GM19452 (cell line): Measurements from ENCODE around the gene SERGEF.
"Not testable (repeated sequence)": the region's sequence is repeated elsewhere in the genome, so short reads cannot be mapped to it uniquely, and the experiment has no call there.

ENCODE experiments used
- ATAC-seq: cut with Tn5 transposase; IDR thresholded peaks from one replicate; pipeline ENCODE4 v1.9.1; 2021; ENCODE audit not compliant: unreplicated experiment

The SERGEF gene

DNA sequence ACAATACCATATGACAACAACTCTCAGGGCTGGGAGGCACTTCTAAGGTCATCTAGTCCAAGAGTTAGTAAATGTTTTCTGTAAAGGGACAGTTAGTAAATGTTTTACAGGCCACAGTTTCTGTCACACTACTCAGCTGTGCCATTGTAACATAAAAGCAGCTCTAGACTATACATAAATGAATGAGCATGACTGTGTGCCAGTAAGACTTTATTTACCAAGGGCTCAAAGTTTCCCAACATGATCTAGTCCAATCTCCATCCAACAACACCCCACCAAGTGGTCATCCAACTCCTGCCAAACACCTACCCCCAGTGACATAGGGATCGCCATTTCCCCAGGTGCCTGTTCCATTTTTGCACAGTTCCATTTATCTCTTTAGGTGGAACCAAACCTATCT is 12.1 kb downstream of the SERGEF start:
- peak; percentile 85 for ATAC-seq

DNA sequence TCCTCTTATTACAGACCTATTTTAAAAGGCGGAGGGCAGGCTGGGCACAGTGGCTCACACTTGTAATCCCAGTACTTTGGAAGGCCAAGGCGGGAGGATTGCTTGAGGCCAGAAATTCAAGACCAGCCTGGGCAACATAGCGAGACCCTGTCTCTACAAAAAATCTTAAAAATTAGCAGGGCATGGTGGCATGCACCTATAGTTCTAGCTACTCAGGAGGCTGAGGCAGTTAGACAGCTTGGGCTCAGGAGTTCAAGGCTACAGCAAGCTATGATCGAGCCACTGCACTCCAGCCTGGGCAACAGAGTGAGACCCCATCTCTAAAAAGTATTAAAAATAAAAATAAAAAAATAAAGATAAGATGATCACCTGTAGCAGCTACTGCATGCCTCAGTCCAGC is 12.7 kb downstream of the SERGEF start:
- ATAC-seq, result not testable (repeated sequence)

DNA sequence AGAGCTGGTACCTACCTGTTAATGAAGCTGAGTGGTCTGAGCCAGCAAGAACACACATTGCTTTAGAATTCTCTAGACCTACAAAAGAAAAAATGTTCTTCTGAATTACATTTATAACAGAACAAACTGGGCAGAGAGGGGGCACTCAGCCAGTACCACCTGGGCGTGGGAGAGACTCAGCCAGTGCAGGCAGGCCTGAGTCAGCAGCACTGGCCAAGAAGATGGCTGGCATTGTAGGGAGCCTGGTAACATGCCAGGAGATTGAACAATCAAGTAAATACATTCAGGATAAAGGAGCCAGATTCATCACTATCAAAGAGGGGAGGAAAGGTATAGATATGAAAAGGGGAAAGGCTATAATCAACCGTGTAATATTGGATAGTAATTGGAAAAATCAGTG is 19.9 kb downstream of the SERGEF start:
- no peak for ATAC-seq

DNA sequence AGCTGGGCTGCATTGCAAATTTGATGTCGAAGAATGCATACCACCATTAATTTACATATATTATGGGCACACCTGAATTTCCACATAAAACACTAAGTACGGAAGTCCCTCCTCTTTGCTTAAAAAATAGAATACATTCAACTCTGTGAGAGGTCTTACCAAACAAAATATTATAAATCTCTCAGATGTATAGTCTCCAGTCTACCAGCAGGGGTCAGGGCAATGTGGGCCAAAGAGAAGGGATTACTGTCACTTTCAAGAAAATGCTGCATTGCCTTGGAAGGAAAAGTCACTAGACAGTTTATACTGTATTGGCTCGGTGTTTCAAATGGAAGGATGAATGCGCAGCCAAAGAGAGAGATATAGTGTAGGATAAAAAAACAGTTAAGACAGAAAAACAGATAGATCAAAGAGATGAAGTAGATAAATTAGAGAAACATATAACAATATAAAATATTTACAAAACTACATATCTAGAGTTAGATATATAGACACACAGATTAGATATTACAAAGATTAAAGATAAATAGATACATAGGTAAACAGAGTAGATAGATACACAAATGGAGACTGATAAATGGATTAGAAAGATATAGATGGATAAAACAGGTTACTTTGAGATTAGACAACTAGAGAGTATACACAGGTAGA is 20.9 kb downstream of the SERGEF start:
- peak; percentile 93 for ATAC-seq

DNA sequence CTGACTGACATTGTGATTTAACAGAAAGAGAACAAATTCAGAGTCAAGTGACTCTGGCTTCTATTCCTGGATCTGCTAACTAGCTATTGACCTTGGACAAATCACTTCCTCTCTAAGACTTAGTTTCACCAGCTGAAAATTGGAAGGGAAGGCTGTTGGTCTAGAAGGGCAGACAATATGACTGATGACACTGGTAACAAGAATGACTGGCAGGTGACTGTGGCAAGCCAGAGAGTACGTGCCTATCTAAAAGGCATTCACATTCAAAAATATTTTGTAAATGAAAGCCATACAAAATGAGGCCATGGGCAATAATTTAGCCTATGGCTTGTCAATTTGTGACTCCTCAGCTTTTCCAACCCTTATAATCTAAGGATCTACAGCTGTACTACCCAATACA is 23.5 kb downstream of the SERGEF start:
- ATAC-seq, result no peak

DNA sequence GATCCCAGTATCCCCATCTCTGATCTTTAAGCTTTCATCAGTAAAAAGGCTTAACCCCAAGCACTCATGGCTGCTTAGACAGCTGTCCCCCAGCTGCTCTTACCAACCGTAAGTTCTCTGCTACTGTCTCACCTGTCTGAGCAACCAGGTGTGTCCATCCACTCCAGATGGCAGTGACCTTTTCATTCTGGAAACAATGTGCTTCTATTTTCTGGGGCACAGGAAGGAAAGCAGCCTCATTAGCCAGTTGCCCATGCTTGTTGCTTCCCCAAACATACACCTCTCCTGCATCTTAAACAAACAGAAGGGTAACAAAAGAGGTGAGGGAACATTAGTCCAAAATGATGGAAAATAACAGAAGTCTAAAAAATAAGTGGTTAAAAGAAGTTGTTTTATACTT is 24.4 kb downstream of the SERGEF start:
- ATAC-seq, result no peak

DNA sequence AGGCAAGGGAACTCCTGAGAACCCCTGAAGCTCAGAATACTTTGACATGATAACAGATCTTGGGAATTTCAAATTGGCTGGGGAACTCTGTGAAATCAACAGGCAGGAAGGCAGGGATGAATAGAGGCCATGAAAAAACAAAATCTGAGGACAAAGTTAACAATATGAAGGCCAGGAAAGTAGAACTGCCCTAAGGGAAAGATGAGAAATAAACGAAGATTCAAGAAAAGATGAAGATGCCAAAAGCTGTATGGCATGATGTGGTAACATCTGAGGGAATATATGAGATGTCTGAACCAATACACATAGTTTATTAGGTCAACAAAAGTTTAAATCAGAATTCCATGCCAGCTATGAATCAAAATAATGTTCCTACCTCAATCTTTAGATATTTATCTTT is 25.0 kb downstream of the SERGEF start:
- ATAC-seq, result no peak

DNA sequence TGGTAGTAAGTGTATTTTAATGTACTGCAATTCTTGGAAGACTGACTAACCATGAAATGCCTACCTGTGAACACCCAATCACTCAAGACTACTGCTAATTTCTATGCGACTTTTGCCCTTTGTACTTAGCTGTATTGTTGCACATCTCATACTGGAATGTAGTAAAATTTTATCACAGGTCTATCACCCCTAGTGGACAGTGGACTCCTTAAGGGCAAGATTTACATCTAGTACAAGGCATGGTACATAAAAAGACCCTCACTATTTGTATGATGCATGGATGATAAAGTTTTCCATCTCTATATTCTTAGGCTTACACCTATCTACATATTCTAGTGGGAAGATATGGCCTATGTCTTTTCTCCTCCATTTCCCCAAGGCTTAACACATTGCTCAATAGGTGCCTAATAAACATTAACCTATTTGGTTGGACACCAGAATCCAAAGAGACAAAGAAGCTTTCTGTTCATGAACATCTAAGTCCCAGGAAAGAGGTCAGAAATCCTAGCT is 26.1 kb downstream of the SERGEF start:
- ATAC-seq, result no peak

DNA sequence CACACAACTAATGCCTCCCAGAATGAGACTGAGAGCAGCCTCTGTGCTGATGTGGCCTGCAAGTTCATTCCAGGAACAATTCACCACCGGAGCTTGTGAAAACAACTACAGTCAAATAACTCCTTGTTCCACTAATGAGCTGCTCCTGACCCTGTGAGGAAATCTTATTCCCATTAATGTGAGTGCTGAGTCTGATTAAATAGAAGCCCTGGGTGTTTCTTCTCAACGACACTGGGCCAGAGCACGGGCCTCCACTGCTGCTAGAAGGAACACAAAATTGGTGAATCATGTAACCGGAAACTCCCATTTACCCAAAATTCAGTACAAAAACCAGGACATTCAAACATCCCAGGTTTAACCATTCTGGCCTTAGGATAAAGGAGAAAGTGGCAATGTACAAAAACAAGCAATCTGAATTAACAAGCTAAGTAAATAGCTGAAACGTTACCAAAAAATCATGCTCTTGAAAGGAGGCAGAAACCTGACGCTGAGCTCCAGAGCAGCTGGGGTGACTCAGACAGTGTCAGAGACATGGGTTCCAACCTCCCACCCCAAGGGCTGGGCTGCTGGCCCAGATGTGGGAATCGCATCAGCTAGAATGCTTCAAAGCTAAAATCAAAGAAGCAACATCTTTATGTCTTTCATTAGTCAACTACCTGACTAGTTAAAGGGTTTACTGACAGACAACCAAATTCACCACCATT is 26.7 kb downstream of the SERGEF start:
- ATAC-seq, result no peak

DNA sequence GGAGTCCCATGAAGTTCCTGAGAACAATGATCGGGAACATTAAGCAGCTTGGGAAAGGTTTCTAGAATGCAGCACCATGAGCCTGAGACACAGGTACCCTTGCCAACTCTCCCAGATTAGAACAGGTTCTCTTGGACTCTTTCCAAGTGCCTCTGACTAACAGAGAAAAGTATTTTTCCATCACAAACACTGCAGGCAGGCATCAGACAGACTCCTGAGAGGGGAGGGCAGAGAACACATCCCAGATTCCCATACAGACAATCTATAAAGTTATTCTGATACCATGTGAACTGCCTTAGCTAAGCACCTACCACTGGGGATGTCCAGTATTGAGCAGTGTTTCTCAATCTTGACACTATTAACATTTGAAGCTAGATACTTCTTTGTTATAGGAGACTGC is 27.3 kb downstream of the SERGEF start:
- ATAC-seq, result no peak

DNA sequence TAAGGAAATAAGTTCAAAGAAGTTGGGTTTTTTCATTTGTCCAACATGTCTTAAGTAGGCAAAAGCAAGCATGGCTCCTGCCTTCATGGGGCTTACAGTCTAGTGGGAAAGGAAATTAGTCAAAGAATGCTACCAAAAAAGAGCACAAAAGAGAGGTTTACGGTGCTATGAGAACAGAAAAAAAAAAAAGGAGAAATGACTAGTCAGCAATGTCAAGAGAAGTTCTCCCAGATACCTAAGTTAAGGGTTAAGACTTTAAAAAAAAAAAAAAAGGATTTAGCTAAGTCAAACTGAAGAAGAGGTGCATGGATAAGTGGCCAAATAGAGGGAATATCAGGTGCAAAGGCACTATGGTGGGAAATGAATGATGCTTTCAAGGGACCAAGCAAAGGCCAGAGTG is 29.3 kb downstream of the SERGEF start:
- ATAC-seq, result no peak

DNA sequence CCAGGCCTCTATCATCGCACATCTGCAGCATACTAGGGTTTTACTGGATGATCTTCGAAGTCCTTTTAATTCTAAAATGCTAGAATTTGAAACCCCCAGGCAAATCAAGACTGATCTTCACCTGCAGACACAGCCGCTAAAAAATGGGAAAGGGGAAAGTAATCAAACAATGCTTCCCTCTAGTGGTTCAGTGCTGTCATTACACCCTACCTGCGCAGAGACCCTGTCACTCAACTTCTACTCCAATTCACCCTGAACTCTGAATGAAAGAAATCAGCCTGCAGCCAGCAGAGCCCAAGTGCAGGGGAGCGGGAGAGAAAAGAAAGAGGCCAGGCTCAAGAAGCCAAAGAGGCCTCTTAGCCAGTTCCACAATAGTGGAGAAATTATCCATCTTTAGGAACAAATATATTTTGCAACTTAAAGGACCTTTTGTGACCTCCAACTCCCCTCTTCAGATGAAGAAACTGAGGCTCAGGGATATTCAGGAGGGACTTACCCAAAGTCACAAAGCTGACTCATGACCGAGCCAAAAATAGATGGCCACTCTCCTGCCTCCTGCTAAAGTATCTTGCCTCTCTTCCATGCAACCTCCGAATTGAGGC is 33.0 kb downstream of the SERGEF start:
- no peak for ATAC-seq

DNA sequence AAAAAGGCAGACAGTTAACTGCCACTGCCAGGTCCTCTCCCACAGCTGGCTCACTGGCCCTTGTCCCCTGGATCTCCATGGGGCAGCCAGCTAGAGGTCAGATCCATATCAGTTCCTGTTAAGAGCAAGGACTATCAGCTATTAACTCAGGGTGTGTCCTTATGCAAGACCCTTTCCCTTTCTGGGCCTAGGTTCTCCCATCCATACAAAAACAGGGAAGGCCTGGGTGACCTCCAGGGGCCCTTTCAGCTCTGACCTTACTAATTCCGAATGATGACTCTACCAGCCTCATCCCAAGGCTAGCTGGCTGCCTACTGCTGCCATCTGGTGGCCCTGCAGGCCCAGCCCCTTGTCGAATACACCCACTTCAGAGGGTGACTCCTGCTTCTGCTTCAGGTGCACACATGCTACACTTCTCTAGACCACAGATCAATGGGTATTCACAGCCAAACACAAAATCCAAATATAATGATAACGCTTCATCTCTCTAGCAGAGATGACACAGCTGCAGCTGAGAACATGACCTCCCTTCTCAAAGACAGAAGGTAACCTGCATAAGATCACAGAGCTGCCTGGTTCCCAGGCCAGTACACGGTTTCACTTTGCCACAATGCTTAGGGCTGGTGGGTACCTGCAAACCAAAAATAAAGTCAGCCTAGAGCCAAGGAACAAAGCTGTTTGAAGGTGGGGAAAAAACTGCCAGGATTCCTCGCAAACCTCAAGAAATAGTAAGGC is 34.1 kb downstream of the SERGEF start:
- ATAC-seq, result no peak

DNA sequence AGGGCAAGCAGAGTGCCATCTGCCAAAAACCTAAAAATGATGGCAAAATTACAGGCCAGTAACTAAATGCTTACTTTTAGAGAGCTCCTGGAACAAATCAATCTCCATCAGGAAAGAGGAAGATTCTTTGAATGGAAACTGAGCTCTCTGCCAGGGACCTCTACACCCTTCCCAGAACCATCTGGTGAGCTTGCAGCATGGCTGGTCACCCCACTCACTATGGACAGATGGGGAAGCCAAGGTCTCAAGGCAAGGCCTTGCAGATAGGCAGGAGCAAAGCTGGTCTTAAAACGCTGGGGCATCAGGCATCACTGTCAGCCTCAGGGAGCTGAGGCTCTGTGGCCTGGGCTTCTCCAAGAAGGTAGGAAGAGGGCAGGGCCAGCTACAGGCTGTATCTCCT is 36.2 kb downstream of the SERGEF start:
- ATAC-seq, result no peak

DNA sequence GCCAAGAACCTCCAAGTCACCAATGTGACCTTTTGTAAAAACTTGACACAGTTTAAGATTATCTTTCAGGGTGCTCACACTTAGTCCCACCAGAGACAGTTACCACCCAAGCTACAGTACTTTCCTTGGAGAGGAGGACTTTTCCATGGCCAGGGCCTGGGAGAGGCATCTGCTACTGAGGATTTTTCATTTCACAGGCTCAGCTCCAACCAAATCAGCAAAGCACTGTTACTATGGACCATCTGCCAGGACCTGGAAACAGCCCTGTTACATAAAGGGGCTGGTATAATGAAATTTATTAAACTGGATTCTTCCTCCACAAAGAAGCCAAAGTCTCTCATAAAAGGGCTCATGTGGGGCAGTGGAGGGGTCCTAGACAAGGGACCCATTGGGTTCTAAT is 38.6 kb downstream of the SERGEF start:
- no peak for ATAC-seq

DNA sequence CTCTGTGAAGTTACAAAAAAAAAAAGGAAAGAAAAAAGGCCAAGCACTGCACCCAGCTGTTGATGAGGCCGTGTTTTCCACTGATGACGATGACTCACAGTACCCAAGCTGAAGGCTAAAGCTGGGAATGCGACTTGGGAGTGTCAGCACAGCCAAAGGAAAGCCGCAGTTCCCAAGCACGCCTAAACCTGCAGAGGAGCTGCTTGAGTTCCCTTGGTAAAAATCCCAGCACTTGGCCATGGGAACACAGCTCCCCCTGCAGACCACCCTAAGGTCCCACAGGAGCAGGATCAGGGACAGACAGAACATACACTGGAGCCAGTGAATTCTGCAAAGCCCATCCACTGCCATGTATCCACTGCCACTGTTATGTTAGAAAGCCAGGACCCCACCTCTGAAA is 39.9 kb downstream of the SERGEF start:
- ATAC-seq, result no peak

DNA sequence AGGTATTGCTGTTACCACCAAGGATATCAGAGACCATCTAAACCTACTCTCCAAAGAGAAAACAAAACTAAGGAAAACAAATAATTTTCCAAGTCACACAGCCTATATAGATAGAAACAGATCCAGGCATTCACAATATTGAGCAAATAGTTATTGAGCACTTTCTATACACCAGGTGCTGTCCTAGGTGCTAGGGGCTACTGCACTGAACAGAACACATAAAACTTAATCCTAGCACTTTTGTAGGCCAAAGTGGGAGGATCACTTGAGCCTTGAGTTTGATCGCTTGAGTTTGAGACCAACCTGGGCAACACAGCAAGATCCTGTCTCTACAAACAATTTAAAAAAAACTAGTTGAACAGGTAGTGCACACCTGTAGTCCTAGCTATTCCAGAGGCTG is 44.6 kb downstream of the SERGEF start:
- no peak for ATAC-seq

DNA sequence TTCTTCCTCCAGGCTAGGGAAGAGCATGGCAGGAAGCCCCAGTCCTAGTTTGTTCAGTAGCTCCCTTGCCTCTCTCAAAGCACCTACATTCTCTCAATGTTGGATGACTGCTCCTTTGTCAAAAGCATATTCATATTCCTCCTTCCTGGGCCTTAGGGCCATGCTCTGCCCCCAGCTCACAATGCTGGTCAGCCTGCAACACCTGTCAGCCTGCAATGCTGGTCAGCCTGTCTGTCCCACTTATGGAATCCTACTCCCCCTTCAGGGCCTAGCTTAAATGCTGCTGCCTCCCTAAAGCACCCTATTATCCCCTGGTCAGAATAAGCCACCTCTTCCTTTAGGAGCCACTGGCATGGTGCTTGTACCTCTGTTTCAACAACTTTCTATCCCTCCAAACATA is 45.2 kb downstream of the SERGEF start:
- no peak for ATAC-seq

DNA sequence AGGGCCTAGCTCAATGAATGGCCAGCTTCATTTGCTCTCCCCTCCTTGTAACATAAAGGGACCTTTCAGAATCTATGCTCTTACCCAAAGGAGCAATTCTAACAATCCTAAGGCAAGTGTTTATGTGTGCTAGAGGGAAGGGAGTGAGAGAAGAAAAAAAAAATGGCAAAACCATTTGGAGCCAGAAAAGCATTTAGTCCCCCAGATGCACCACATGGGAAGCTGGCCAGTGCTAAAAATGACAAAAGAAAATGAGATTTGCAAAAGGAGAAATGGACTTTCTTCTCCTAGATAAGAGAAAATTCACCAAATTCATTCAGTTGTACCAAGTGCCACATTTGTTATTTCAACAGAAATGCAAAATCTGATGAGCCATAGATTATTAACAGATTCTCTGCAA is 52.8 kb downstream of the SERGEF start:
- no peak for ATAC-seq

DNA sequence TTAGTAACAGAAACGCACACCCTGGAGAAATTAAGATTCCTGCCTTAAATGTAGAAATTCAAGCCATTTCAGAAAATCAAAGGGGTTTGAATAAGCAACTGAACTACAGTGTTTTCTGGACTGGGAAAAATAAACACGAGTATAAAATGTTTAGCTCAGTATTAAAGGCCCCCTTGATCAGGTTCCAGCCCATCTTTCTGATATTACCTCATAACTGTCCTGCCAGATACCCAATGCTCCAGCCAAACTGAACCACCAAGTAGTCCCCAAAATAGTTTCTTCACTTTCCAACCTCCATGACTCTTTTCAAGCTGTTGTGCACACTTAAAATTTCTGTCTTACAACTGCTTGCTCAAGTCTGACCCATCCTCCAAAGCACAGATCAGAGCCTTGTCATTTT is 54.4 kb downstream of the SERGEF start:
- no peak for ATAC-seq

DNA sequence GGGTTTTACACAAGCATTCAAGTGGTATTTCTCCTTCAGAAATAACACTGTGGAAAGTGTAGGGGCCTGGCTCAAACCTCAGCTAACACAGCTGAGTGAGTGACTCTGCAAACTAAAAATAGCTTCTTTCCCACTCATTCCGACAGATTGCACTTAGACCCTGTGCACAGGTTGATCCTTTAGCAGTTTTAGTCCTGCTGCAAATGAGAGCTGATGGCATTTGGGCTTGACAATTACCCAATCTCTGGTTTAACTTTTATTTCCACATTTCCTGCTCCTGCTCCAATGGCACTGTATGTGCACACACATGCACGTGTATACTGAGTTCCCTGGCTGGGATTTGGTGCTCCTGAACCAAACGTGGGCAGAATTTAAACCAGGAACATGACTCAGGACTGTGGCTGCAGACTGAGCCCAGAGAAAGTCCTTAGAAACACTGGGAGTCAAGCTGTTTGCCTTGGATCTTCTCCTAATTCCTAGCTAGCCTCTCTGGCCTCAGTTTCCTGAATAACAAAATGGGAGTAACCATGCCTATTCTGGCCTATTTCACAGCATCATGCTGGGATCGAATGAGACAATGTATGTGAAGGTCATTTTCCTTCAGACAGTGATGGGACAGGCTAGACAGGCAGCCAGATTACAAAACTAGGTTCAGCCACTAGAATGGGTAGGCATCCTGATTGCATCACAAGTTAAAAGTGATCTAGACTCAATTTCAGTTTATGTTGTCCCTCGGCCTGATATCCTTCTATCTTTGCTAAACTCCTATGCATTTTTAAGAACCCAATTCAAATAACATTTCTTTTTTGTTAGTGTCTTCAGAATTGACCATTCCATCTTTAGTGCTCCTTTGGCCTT is 58.2 kb downstream of the SERGEF start:
- ATAC-seq, result no peak
